Activated CD4-positive, alpha-beta memory T cell treated with anti-CD3 and anti-CD28 coated beads for 36 hours (primary cell): ENCODE measurements around the gene COQ7. TPM values are rescaled to one million over a fixed set of nuclear protein-coding genes. Genes with fewer than 3 reads are reported as not detected.

ENCODE experiments used
- CTCF ChIA-PET: fragments of 350-600 bp; sonication (Branson Sonifier 250); formaldehyde crosslinking; loops from one replicate; lab custom pipeline; 2021; ENCODE audit warnings: antibody characterized with exemption, inconsistent platforms; lab: Charles Lee
- POLR2A ChIA-PET: fragments of 350-600 bp; sonication (Branson Sonifier 250); formaldehyde crosslinking; loops from one replicate; lab custom pipeline; 2021; ENCODE audit warnings: antibody characterized with exemption; lab: Charles Lee
- DNase-seq: peaks from one replicate; pipeline ENCODE4 v3.0.0-alpha.2; 2020
- H3K27ac Mint-ChIP-seq: one replicate; pipeline ENCODE4 v1.8.0; 2021; ENCODE audit warnings: mixed read lengths
- H3K27me3 Mint-ChIP-seq: one replicate; pipeline ENCODE4 v1.8.0; 2021; ENCODE audit warnings: mixed read lengths
- H3K36me3 Mint-ChIP-seq: one replicate; pipeline ENCODE4 v1.8.0; 2021; ENCODE audit warnings: mixed read lengths
- H3K4me1 Mint-ChIP-seq: one replicate; pipeline ENCODE4 v1.8.0; 2021; ENCODE audit warnings: low read depth, mixed read lengths
- H3K4me3 Mint-ChIP-seq: one replicate; pipeline ENCODE4 v1.8.0; 2021; ENCODE audit warnings: mild to moderate bottlenecking, mixed read lengths
- H3K9me3 Mint-ChIP-seq: one replicate; pipeline ENCODE4 v1.8.0; 2021; ENCODE audit warnings: mixed read lengths
- intact Hi-C: fragments of 100-400 bp; cut with micrococcal nuclease; formaldehyde crosslinking; loops from one replicate; pipeline ENCODE4 v1.15.1; 2023
- total RNA-seq, 2 experiments: library from RNA; stranded (reverse); gene quantifications; one replicate each; pipeline ENCODE4 v1.2.3, GENCODE V29; 2021

Gene COQ7
- 10 to 100 TPM; 14.1 to 15.2 TPM for total RNA-seq

- intact Hi-C loops = loop anchor here (2.0 to 5.0 kb wide), 5 partner anchors 141 to 487 kb away; partner anchors contain the start of genes ARL6IP1, CCP110, GDE1 and SMG1
- Mint-ChIP-seq H3K27me3 (no peaks in the 10 kb centered on the region), H3K4me1 (peaks cover 7% of the 10 kb centered on the region), H3K27ac (peak within 1 kb of the TSS; percentile 93), H3K9me3 (no peaks in the 10 kb centered on the region), H3K4me3 (peak within 1 kb of the TSS; percentile 91), H3K36me3 (peaks cover 3% of the 10 kb centered on the region)
- DNase-seq = peak; percentile 99
- CTCF ChIA-PET = interaction anchor here (1.1 to 3.5 kb wide), 2 partner anchors 18 to 488 kb away, joined by 4 to 14 read pairs; partner anchors contain the start of gene VPS35L
- POLR2A ChIA-PET = interaction anchor here (0.9 to 1.6 kb wide), 3 partner anchors 18 to 456 kb away, joined by 3 to 5 read pairs (median 3); partner anchors contain the start of gene CCP110
Measured at GRCh38 chr16:19067349-19068236, at the start of gene COQ7. Gene COQ7 (plus strand): TSS chr16:19067614. CDS start chr16:19067665, 51 bp downstream.

- no peak overlapping the region for H3K27ac Mint-ChIP-seq
- intact Hi-C loops = no loop called here
- ChIA-PET POLR2A (no interaction called here), CTCF (no interaction called here)
- no peaks in the 10 kb centered on the region for H3K9me3 Mint-ChIP-seq
- no peak overlapping the region for H3K4me3 Mint-ChIP-seq
- DNase-seq = no peak
- H3K36me3 Mint-ChIP-seq = no peaks in the 10 kb centered on the region
- H3K4me1 Mint-ChIP-seq = no peaks in the 10 kb centered on the region
- H3K27me3 Mint-ChIP-seq = no peaks in the 10 kb centered on the region
Measured at GRCh38 chr16:19020689-19021088, 46.7 kb upstream of the COQ7 start.

GRCh38 chr16:19021747-19022146 lies 45.7 kb upstream of the COQ7 start:
- H3K27me3 Mint-ChIP-seq = no peaks in the 10 kb centered on the region
- ChIA-PET CTCF (no interaction called here), POLR2A (no interaction called here)
- H3K36me3 Mint-ChIP-seq = no peaks in the 10 kb centered on the region
- no peak overlapping the region for H3K4me3 Mint-ChIP-seq
- no peak for DNase-seq
- intact Hi-C loops = no loop called here
- no peak overlapping the region for H3K27ac Mint-ChIP-seq
- H3K4me1 Mint-ChIP-seq = no peaks in the 10 kb centered on the region
- H3K9me3 Mint-ChIP-seq = no peaks in the 10 kb centered on the region

- intact Hi-C loops = no loop called here
- POLR2A ChIA-PET = no interaction called here
- CTCF ChIA-PET = no interaction called here
Measured at GRCh38 chr16:19027416-19027815, 40.0 kb upstream of the COQ7 start.

GRCh38 chr16:19029980-19030379 lies 37.4 kb upstream of the COQ7 start:
- H3K4me3 Mint-ChIP-seq = no peak overlapping the region
- H3K9me3 Mint-ChIP-seq = no peaks in the 10 kb centered on the region
- POLR2A ChIA-PET = no interaction called here
- no peak for DNase-seq
- no peaks in the 10 kb centered on the region for H3K36me3 Mint-ChIP-seq
- intact Hi-C loops = no loop called here
- CTCF ChIA-PET = interaction anchor here (0.7 kb wide), 1 partner anchor 1683 kb away, joined by 3 read pairs; no protein-coding TSS in a partner anchor
- H3K27me3 Mint-ChIP-seq = no peaks in the 10 kb centered on the region
- H3K27ac Mint-ChIP-seq = no peak overlapping the region
- no peaks in the 10 kb centered on the region for H3K4me1 Mint-ChIP-seq

More at GRCh38 chr16:19027416-19027815, 40.0 kb upstream of the COQ7 start:
- Mint-ChIP-seq H3K4me1 (no peaks in the 10 kb centered on the region), H3K4me3 (no peak overlapping the region), H3K27ac (no peak overlapping the region), H3K9me3 (no peaks in the 10 kb centered on the region), H3K27me3 (no peaks in the 10 kb centered on the region), H3K36me3 (no peaks in the 10 kb centered on the region)
- DNase-seq = no peak

- CTCF ChIA-PET = no interaction called here
- no peak for DNase-seq
- no peaks in the 10 kb centered on the region for H3K4me1 Mint-ChIP-seq
- H3K27ac Mint-ChIP-seq = no peak overlapping the region
- peaks cover 2% of the 10 kb centered on the region for H3K9me3 Mint-ChIP-seq
- H3K27me3 Mint-ChIP-seq = no peaks in the 10 kb centered on the region
- no peak overlapping the region for H3K4me3 Mint-ChIP-seq
- H3K36me3 Mint-ChIP-seq = no peaks in the 10 kb centered on the region
- POLR2A ChIA-PET = no interaction called here
- intact Hi-C loops = no loop called here
Measured at GRCh38 chr16:19031738-19032137, 35.7 kb upstream of the COQ7 start.

GRCh38 chr16:19033761-19034160 lies 33.7 kb upstream of the COQ7 start:
- ChIA-PET POLR2A (no interaction called here), CTCF (no interaction called here)
- no peaks in the 10 kb centered on the region for H3K4me1 Mint-ChIP-seq
- no peaks in the 10 kb centered on the region for H3K36me3 Mint-ChIP-seq
- H3K9me3 Mint-ChIP-seq = peaks cover 2% of the 10 kb centered on the region
- intact Hi-C loops = no loop called here
- no peak overlapping the region for H3K4me3 Mint-ChIP-seq
- H3K27me3 Mint-ChIP-seq = no peaks in the 10 kb centered on the region
- no peak for DNase-seq
- H3K27ac Mint-ChIP-seq = no peak overlapping the region

- H3K36me3 Mint-ChIP-seq = no peaks in the 10 kb centered on the region
- ChIA-PET CTCF (no interaction called here), POLR2A (no interaction called here)
- H3K4me3 Mint-ChIP-seq = no peak overlapping the region
- no peak for DNase-seq
- H3K9me3 Mint-ChIP-seq = peaks cover 2% of the 10 kb centered on the region
- H3K27ac Mint-ChIP-seq = no peak overlapping the region
- H3K27me3 Mint-ChIP-seq = no peaks in the 10 kb centered on the region
- H3K4me1 Mint-ChIP-seq = no peaks in the 10 kb centered on the region
- intact Hi-C loops = no loop called here
Measured at GRCh38 chr16:19040400-19040799, 27.0 kb upstream of the COQ7 start.

GRCh38 chr16:19044769-19045168 lies 22.6 kb upstream of the COQ7 start:
- no peaks in the 10 kb centered on the region for H3K9me3 Mint-ChIP-seq
- no peaks in the 10 kb centered on the region for H3K4me1 Mint-ChIP-seq
- no peaks in the 10 kb centered on the region for H3K36me3 Mint-ChIP-seq
- H3K27me3 Mint-ChIP-seq = peaks cover 3% of the 10 kb centered on the region
- no peak for DNase-seq
- POLR2A ChIA-PET = no interaction called here
- no peak overlapping the region for H3K4me3 Mint-ChIP-seq
- intact Hi-C loops = no loop called here
- CTCF ChIA-PET = no interaction called here
- H3K27ac Mint-ChIP-seq = no peak overlapping the region

GRCh38 chr16:19046062-19046461 lies 21.4 kb upstream of the COQ7 start:
- H3K4me3 Mint-ChIP-seq = no peak overlapping the region
- ChIA-PET POLR2A (no interaction called here), CTCF (interaction anchor here (1.3 kb wide), 1 partner anchor 40 kb away, joined by 4 read pairs; no protein-coding TSS in a partner anchor)
- DNase-seq = no peak
- H3K9me3 Mint-ChIP-seq = no peaks in the 10 kb centered on the region
- no peaks in the 10 kb centered on the region for H3K36me3 Mint-ChIP-seq
- intact Hi-C loops = no loop called here
- no peak overlapping the region for H3K27ac Mint-ChIP-seq
- H3K27me3 Mint-ChIP-seq = peaks cover 3% of the 10 kb centered on the region
- H3K4me1 Mint-ChIP-seq = no peaks in the 10 kb centered on the region

- H3K4me1 Mint-ChIP-seq = peaks cover 7% of the 10 kb centered on the region
- CTCF ChIA-PET = interaction anchor here (0.7 kb wide), 1 partner anchor 268 kb away, joined by 5 read pairs; no protein-coding TSS in a partner anchor
- no peaks in the 10 kb centered on the region for H3K9me3 Mint-ChIP-seq
- POLR2A ChIA-PET = no interaction called here
- no peak for DNase-seq
- H3K27ac Mint-ChIP-seq = no peak overlapping the region
- intact Hi-C loops = no loop called here
- H3K27me3 Mint-ChIP-seq = peaks cover 4% of the 10 kb centered on the region
- no peaks in the 10 kb centered on the region for H3K36me3 Mint-ChIP-seq
- H3K4me3 Mint-ChIP-seq = no peak overlapping the region
Measured at GRCh38 chr16:19062706-19063105, 4.7 kb upstream of the COQ7 start.

- POLR2A ChIA-PET = interaction anchor here (0.9 to 1.6 kb wide), 3 partner anchors 19 to 457 kb away, joined by 3 to 5 read pairs (median 3); partner anchors contain the start of gene CCP110
- Mint-ChIP-seq H3K9me3 (no peaks in the 10 kb centered on the region), H3K4me3 (peak overlapping the region; percentile 91), H3K27ac (peak overlapping the region; percentile 93), H3K27me3 (no peaks in the 10 kb centered on the region), H3K36me3 (no peaks in the 10 kb centered on the region), H3K4me1 (peaks cover 7% of the 10 kb centered on the region)
- CTCF ChIA-PET = interaction anchor here (1.1 to 3.5 kb wide), 2 partner anchors 19 to 489 kb away, joined by 4 to 14 read pairs; partner anchors contain the start of gene VPS35L
- no peak for DNase-seq
- intact Hi-C loops = loop anchor here (2.0 to 5.0 kb wide), 5 partner anchors 140 to 488 kb away; partner anchors contain the start of genes ARL6IP1, CCP110, GDE1 and SMG1
Measured at GRCh38 chr16:19066988-19067348, 446 bp upstream of the COQ7 start.
